SU-DHL-6 (cell line): ENCODE data around the gene SFMBT2.

ENCODE experiments used
- H2AFZ ChIP-seq: fragments of 200-600 bp; sonication (generic); 2 replicates; pipeline ENCODE4 v1.6.1; 2014; ENCODE audit warnings: low read depth, mild to moderate bottlenecking, moderate library complexity, mixed read lengths, antibody characterized with exemption, low read length; ENCODE audit not compliant: severe bottlenecking
- H3F3A ChIP-seq: fragments of 200-600 bp; shearing (Covaris generic); 2 replicates; pipeline ENCODE4 v1.6.0; 2016; ENCODE audit warnings: antibody characterized with exemption, mild to moderate bottlenecking; ENCODE audit not compliant: insufficient read depth
- H3K27ac ChIP-seq: fragments of 200-600 bp; sonication (generic); 2 replicates; pipeline ENCODE4 v1.5.1; 2016; ENCODE audit warnings: low read depth, mild to moderate bottlenecking, low read length, moderate library complexity, mixed read lengths
- H3K27me3 ChIP-seq: fragments of 200-600 bp; sonication (generic), shearing (Covaris generic); 2 replicates; pipeline ENCODE4 v1.6.0; 2014; ENCODE audit warnings: mild to moderate bottlenecking, low read length
- H3K36me3 ChIP-seq: fragments of 200-600 bp; sonication (generic); 2 replicates; pipeline ENCODE4 v1.6.1; 2014; ENCODE audit warnings: mild to moderate bottlenecking, low read length, mixed read lengths
- H3K4me2 ChIP-seq: fragments of 300-600, 200-600 bp; shearing (Covaris generic), sonication (generic); 2 replicates; pipeline ENCODE4 v1.6.0; 2014; ENCODE audit warnings: low read length, low read depth, mild to moderate bottlenecking; ENCODE audit not compliant: poor library complexity, severe bottlenecking
- H3K4me3 ChIP-seq: fragments of 200-600 bp; sonication (generic); 2 replicates; pipeline ENCODE4 v1.5.1; 2014; ENCODE audit warnings: antibody characterized with exemption, low read length, mild to moderate bottlenecking, mixed read lengths; ENCODE audit not compliant: insufficient read depth, poor library complexity, severe bottlenecking
- H3K79me2 ChIP-seq: fragments of 200-600 bp; sonication (generic); 2 replicates; pipeline ENCODE4 v1.6.1; 2014; ENCODE audit warnings: mild to moderate bottlenecking, low read length, moderate library complexity; ENCODE audit not compliant: insufficient read depth
- H3K9ac ChIP-seq: fragments of 200-600 bp; sonication (generic); 2 replicates; pipeline ENCODE4 v1.7.0; 2014; ENCODE audit warnings: mild to moderate bottlenecking, low read length
- H3K9me2 ChIP-seq: fragments of 200-600 bp; sonication (generic); replicated peaks from 2 replicates; pipeline ENCODE4 v1.6.1; 2014; ENCODE audit warnings: low read length; ENCODE audit not compliant: insufficient read depth
- H3K9me3 ChIP-seq: fragments of 200-600 bp; sonication (generic); 2 replicates; pipeline ENCODE4 v1.6.1; 2014; ENCODE audit warnings: low read length, mixed read lengths; ENCODE audit not compliant: insufficient read depth
- H4K20me1 ChIP-seq: fragments of 200-600 bp; sonication (generic); 2 replicates; pipeline ENCODE4 v1.6.1; 2014; ENCODE audit warnings: low read depth, mild to moderate bottlenecking, antibody characterized with exemption, low read length, moderate library complexity, mixed read lengths
- CTCF ChIP-seq: fragments of 200-600 bp; sonication (generic); IDR thresholded peaks from one replicate; pipeline ENCODE4 v1.5.1; 2017; ENCODE audit warnings: antibody characterized with exemption, mild to moderate bottlenecking, low read length, moderate library complexity; ENCODE audit not compliant: insufficient read depth, poor library complexity, severe bottlenecking
- EZH2phosphoT487 ChIP-seq: fragments of 200-600 bp; sonication (generic), shearing (Covaris generic); conservative IDR thresholded peaks from 2 replicates; pipeline ENCODE4 v1.6.1; 2018; ENCODE audit warnings: mild to moderate bottlenecking, antibody characterized with exemption, low read length, moderate library complexity, mixed read lengths

Gene SFMBT2

GRCh38 chr10:7340179-7340874, 70.5 kb downstream of the SFMBT2 start:
- H3F3A ChIP-seq: no peaks in the 10 kb centered on the region
- H3K36me3 ChIP-seq: no peaks in the 10 kb centered on the region
- no peaks in the 10 kb centered on the region for H3K9me2 ChIP-seq
- no peaks in the 10 kb centered on the region for H3K27me3 ChIP-seq
- H3K9ac ChIP-seq: no peak overlapping the region
- H3K4me3 ChIP-seq: no peak overlapping the region
- no peak overlapping the region for H3K4me2 ChIP-seq
- H3K9me3 ChIP-seq: no peaks in the 10 kb centered on the region
- no peak overlapping the region for H2AFZ ChIP-seq
- H3K79me2 ChIP-seq: peaks cover 23% of the 10 kb centered on the region
- no peak overlapping the region for H3K27ac ChIP-seq
- H4K20me1 ChIP-seq: no peaks in the 10 kb centered on the region
- no peak for TF ChIP-seq EZH2phosphoT487
- no peak for TF ChIP-seq CTCF

- Histone ChIP-seq H3K36me3 (no peaks in the 10 kb centered on the region), H3K27ac (no peak overlapping the region), H3K9me2 (no peaks in the 10 kb centered on the region), H2AFZ (no peak overlapping the region), H3K27me3 (no peaks in the 10 kb centered on the region), H3K79me2 (peaks cover 31% of the 10 kb centered on the region), H3K9me3 (no peaks in the 10 kb centered on the region), H3K9ac (no peak overlapping the region), H3K4me3 (no peak overlapping the region), H3K4me2 (no peak overlapping the region), H3F3A (no peaks in the 10 kb centered on the region), H4K20me1 (no peaks in the 10 kb centered on the region)
- TF ChIP-seq EZH2phosphoT487: no peak
- TF ChIP-seq CTCF: no peak
These were observed 71.3 kb downstream of the SFMBT2 start for GRCh38 chr10:7339510-7339909.

- Histone ChIP-seq H3K27me3 (no peaks in the 10 kb centered on the region), H3K36me3 (no peaks in the 10 kb centered on the region), H3K9ac (no peak overlapping the region), H3K9me3 (no peaks in the 10 kb centered on the region), H3K4me3 (no peak overlapping the region), H2AFZ (no peak overlapping the region), H3K79me2 (peaks cover 38% of the 10 kb centered on the region), H3K27ac (no peak overlapping the region), H3K9me2 (no peaks in the 10 kb centered on the region), H3K4me2 (no peak overlapping the region), H3F3A (no peaks in the 10 kb centered on the region), H4K20me1 (no peaks in the 10 kb centered on the region)
- TF ChIP-seq CTCF (no peak), EZH2phosphoT487 (no peak)
These were observed 72.4 kb downstream of the SFMBT2 start for GRCh38 chr10:7338469-7338868.
